ENCODE measurements around the gene ARSB. TPM values are rescaled to one million over a fixed set of nuclear protein-coding genes. Genes with fewer than 3 reads are reported as not detected.

ARSB gene
- total RNA-seq, 1 donor from 2014 or later: 21.4 TPM

- peaks cover 14% of the 10 kb centered on the region for H3K4me1 Mint-ChIP-seq
- no peak overlapping the region for H3K4me3 Mint-ChIP-seq
- H3K27ac Mint-ChIP-seq: no peak overlapping the region
- TF ChIP-seq, protein P1, sequence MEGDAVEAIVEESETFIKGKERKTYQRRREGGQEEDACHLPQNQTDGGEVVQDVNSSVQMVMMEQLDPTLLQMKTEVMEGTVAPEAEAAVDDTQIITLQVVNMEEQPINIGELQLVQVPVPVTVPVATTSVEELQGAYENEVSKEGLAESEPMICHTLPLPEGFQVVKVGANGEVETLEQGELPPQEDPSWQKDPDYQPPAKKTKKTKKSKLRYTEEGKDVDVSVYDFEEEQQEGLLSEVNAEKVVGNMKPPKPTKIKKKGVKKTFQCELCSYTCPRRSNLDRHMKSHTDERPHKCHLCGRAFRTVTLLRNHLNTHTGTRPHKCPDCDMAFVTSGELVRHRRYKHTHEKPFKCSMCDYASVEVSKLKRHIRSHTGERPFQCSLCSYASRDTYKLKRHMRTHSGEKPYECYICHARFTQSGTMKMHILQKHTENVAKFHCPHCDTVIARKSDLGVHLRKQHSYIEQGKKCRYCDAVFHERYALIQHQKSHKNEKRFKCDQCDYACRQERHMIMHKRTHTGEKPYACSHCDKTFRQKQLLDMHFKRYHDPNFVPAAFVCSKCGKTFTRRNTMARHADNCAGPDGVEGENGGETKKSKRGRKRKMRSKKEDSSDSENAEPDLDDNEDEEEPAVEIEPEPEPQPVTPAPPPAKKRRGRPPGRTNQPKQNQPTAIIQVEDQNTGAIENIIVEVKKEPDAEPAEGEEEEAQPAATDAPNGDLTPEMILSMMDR (IDR thresholded peaks at IDR 0.05; ENCODE audit: unreplicated experiment): no peak
- no peak for DNase-seq (ENCODE audit: low spot score in 2 of 2, unreplicated experiment in 2 of 2)
- peaks cover 6% of the 10 kb centered on the region for H3K36me3 Mint-ChIP-seq
- no peaks in the 10 kb centered on the region for H3K27me3 Mint-ChIP-seq (ENCODE audit: low read depth)
- peaks cover 4% of the 10 kb centered on the region for H3K9me3 Mint-ChIP-seq
Measured at GRCh38 chr5:78779771-78780616, 205.1 kb downstream of the ARSB start.

- Mint-ChIP-seq H3K9me3 (peaks cover 4% of the 10 kb centered on the region), H3K27me3 (ENCODE audit: low read depth) (no peaks in the 10 kb centered on the region), H3K4me1 (peaks cover 14% of the 10 kb centered on the region), H3K4me3 (no peak overlapping the region), H3K27ac (no peak overlapping the region), H3K36me3 (peaks cover 7% of the 10 kb centered on the region)
- TF ChIP-seq, protein P1 (IDR thresholded peaks at IDR 0.05; ENCODE audit: unreplicated experiment): no peak
- no peak for DNase-seq (ENCODE audit: low spot score in 2 of 2, unreplicated experiment in 2 of 2)
Measured at GRCh38 chr5:78779262-78779661, 205.8 kb downstream of the ARSB start.

DNA sequence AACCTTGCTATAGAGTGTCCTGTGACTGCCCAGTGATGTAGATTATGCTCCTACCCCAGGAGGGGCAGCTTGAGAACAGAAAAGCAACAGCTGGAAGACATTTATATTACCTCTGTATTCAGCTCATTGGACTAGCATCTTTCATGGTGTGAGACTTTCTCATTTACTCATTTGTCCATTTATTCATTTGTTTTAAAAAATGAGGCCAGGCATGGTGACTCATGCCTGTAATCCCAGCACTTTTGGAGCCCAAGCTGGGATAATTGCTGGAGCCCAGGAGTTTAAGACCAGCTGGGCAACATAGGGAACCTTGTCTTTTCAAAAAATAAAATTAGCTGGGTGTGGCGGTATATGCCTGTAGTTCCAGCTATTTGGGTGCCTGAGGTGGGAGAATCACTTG is 206.6 kb downstream of the ARSB start:
- Mint-ChIP-seq H3K4me1 (peaks cover 18% of the 10 kb centered on the region), H3K27ac (no peak overlapping the region)
- TF ChIP-seq, protein P1 (IDR thresholded peaks at IDR 0.05; ENCODE audit: unreplicated experiment): no peak

GRCh38 chr5:78777901-78778300 is 207.2 kb downstream of the ARSB start:
- Mint-ChIP-seq H3K9me3 (no peaks in the 10 kb centered on the region), H3K4me1 (peaks cover 18% of the 10 kb centered on the region), H3K4me3 (no peak overlapping the region), H3K36me3 (peaks cover 6% of the 10 kb centered on the region), H3K27me3 (ENCODE audit: low read depth) (no peaks in the 10 kb centered on the region), H3K27ac (no peak overlapping the region)
- TF ChIP-seq, protein P1 (IDR thresholded peaks at IDR 0.05; ENCODE audit: unreplicated experiment): no peak
- no peak for DNase-seq (ENCODE audit: low spot score in 2 of 2, unreplicated experiment in 2 of 2)

More for the DNA sequence above, 206.6 kb downstream of the ARSB start:
- H3K4me3 Mint-ChIP-seq: no peak overlapping the region
- no peaks in the 10 kb centered on the region for H3K9me3 Mint-ChIP-seq
- H3K27me3 Mint-ChIP-seq (ENCODE audit: low read depth): no peaks in the 10 kb centered on the region
- DNase-seq (ENCODE audit: low spot score in 2 of 2, unreplicated experiment in 2 of 2): no peak
- peaks cover 6% of the 10 kb centered on the region for H3K36me3 Mint-ChIP-seq

DNA sequence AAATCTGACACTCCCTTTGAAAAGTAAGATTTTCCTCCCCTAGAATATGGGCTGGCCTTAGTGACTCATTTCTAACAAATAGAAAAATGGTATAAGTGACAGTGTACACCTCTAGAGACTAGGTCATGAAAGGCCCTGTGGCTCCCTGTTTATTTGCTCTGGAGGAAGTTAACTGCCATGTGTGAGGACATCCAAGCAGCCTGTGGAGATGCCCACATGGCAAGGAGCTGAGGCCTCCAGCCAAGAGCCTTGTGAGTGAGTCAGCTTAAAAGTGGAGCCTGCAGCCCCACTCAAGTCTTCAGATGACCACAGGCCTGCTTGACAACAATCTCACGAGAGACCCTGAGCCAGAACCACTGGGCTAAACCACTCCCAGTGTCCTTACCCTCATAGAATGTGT is 208.5 kb downstream of the ARSB start:
- DNase-seq (ENCODE audit: low spot score in 2 of 2, unreplicated experiment in 2 of 2): no peak
- Mint-ChIP-seq H3K4me3 (no peak overlapping the region), H3K27me3 (ENCODE audit: low read depth) (no peaks in the 10 kb centered on the region), H3K27ac (no peak overlapping the region), H3K36me3 (peaks cover 6% of the 10 kb centered on the region), H3K9me3 (no peaks in the 10 kb centered on the region), H3K4me1 (peaks cover 21% of the 10 kb centered on the region)
- TF ChIP-seq, protein P1 (IDR thresholded peaks at IDR 0.05; ENCODE audit: unreplicated experiment): no peak
